ENCODE results near the gene MBTPS1. TPM values are rescaled to one million over a fixed set of nuclear protein-coding genes. Genes with fewer than 3 reads are reported as not detected.

MBTPS1 gene
- total RNA-seq, 1 donor from 2014 or later = 67.3 TPM

DNA sequence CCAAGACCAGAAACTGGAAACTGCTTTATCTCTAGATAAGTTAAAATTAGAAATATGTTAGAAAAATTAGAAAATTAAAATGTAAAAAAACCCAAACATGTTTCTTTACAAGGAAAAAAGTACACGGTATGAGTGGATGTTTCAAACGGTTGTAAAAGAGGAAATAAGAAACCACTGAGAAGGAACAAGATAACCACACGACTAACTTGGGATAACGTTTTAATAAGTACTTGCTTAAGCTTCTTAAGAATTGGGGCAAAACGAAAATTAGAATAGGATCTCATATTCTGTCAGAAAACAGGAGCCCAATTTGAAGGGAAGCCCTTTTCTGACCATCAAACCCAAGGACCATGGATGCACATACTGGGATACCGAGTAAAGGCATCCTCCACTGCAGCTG lies 31.0 kb downstream of the MBTPS1 start:
- DNase-seq (no peak), ATAC-seq (ENCODE audit: poor library complexity) (no peak)
- intact Hi-C loops (cut with DNase I) = loop anchor here (5.0 to 10.0 kb wide), 2 partner anchors 59 to 102 kb away; partner anchors contain the start of genes DNAAF1, HSDL1 and TAF1C

DNA sequence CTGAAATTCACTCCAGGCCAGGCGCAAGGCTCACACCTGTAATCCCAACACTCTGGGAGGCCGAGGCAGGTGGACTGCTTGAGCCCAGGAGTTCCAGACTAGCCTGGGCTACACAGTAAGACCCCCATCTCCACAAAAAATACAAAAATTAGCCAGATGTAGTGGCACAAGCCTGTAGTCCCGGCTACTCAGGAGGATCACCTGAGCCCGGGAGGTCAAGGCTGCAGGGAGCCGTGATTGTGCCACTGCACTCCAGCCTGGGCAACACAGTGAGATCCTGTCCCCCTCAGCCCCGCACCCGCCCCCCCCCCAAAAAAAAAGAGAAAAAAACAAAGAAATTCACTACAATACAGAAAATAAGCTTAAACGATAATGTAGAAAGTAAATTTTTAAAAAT lies 31.5 kb downstream of the MBTPS1 start:
- no peak for DNase-seq

GRCh38 chr16:84084570-84085270 lies 32.0 kb downstream of the MBTPS1 start:
- intact Hi-C loops (cut with DNase I) = loop anchor here (5.0 to 10.0 kb wide), 2 partner anchors 60 to 103 kb away; partner anchors contain the start of genes DNAAF1, HSDL1 and TAF1C
- peak; percentile 58 for DNase-seq
- peak; percentile 45 for ATAC-seq (ENCODE audit: poor library complexity)

More for the DNA sequence above, 31.5 kb downstream of the MBTPS1 start:
- intact Hi-C loops (cut with DNase I) = loop anchor here (5.0 to 10.0 kb wide), 2 partner anchors 60 to 102 kb away; partner anchors contain the start of genes DNAAF1, HSDL1 and TAF1C
- ATAC-seq (ENCODE audit: poor library complexity) = no peak

DNA sequence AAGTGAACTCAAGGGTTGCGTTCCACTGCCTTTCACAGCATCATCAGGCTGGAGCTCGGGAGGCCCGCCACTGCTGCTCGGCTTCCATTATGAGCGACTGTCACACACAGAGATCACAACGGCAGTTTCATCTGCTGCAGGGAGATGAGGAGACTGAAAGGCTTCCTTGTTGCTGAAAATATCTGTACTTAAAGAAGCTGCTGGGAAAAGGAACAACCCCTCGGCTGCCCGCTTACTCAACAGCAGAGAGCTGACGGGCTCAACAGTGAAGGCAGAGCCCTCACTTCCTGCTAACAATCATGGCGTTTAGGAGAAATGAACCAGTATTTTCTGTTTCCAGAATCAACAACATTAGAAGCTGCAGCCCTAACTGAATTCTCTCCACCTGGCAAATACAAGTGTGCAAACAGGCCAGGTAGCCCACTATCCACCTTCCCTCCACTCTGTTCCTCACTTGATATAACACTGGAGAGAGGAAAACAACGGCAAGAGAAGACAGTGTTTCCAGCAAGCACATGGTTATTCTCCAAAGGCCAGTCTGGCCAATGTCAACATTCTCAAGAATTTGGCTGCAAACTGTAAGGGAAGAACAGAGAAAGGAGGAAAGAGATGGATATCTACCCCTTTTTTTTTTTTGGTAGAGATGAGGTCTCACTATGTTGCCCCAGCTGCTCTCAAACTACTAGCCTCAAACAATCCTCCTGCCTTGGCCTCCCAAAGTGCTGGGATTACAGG lies 33.7 kb downstream of the MBTPS1 start:
- no peak for DNase-seq
- intact Hi-C loops (cut with DNase I) = loop anchor here (10.0 kb wide), 1 partner anchor 62 kb away; the partner anchor contains the start of genes DNAAF1 and HSDL1
- ATAC-seq (ENCODE audit: poor library complexity) = no peak

GRCh38 chr16:84082110-84082509 lies 34.6 kb downstream of the MBTPS1 start:
- no peak for DNase-seq
- intact Hi-C loops (cut with DNase I) = loop anchor here (10.0 kb wide), 1 partner anchor 63 kb away; the partner anchor contains the start of genes DNAAF1 and HSDL1
- no peak for ATAC-seq (ENCODE audit: poor library complexity)

DNA sequence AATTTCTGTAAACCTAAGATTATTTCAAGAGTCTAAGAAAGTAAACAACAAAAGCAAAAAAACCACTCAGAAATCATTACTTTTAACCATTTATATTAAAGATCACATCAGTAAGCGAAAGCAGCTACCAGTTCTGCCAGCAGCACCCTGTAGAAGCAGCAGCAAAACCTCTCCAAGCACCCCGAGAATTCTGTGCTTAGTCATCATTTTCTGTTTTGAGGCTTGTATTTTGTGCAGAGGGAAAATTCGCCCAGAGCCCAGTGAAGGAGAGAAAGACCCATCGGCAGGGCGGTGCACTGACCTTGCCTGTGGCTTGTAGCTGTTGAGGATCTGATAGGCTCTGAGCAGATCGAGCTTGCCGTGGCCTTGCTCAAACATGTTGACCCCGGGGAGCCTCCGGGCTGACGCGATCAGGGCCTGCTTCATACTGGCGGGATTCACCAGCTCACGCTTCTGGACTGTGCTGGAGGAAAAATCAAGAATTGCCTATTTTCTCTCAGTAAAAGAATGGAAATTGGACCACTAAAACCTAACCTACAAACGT lies 35.2 kb downstream of the MBTPS1 start:
- DNase-seq = no peak
- intact Hi-C loops (cut with DNase I) = loop anchor here (10.0 kb wide), 1 partner anchor 63 kb away; the partner anchor contains the start of genes DNAAF1 and HSDL1

GRCh38 chr16:84080813-84081212 lies 35.9 kb downstream of the MBTPS1 start:
- ATAC-seq (ENCODE audit: poor library complexity) (no peak), DNase-seq (no peak)
- intact Hi-C loops (cut with DNase I) = loop anchor here (10.0 kb wide), 1 partner anchor 64 kb away; the partner anchor contains the start of genes DNAAF1 and HSDL1

More for the DNA sequence above, 35.2 kb downstream of the MBTPS1 start:
- ATAC-seq (ENCODE audit: poor library complexity) = no peak

DNA sequence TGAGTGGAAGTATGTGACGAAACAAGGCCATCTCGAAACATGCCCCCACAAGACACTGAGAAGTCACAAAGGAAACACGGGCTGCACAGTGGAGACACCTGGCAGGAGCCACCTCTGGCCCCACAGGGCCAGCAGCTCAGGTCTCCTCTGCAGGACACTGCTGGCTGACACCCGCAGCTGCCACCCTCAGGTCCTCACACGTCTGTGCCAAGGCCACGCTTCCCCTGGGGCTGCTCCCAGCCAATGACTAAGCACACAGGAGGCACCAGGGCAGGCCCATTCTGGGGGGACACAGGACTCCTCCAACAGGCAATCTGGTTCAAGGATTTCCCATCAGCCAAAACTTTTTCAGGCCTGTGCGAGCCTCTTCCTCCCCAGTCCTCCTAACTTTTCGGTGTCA lies 36.4 kb downstream of the MBTPS1 start:
- ATAC-seq (ENCODE audit: poor library complexity) (peak; percentile 81), DNase-seq (peak; percentile 65)
- intact Hi-C loops (cut with DNase I) = loop anchor here (10.0 kb wide), 1 partner anchor 64 kb away; the partner anchor contains the start of genes DNAAF1 and HSDL1

GRCh38 chr16:84079664-84080063 lies 37.1 kb downstream of the MBTPS1 start:
- DNase-seq (no peak), ATAC-seq (ENCODE audit: poor library complexity) (peak; percentile 24)
- intact Hi-C loops (cut with DNase I) = loop anchor here (10.0 kb wide), 1 partner anchor 65 kb away; the partner anchor contains the start of genes DNAAF1 and HSDL1

GRCh38 chr16:84075376-84075775 lies 41.4 kb downstream of the MBTPS1 start:
- ATAC-seq (ENCODE audit: poor library complexity) (peak; percentile 10), DNase-seq (no peak)
- intact Hi-C loops (cut with DNase I) = no loop called here

DNA sequence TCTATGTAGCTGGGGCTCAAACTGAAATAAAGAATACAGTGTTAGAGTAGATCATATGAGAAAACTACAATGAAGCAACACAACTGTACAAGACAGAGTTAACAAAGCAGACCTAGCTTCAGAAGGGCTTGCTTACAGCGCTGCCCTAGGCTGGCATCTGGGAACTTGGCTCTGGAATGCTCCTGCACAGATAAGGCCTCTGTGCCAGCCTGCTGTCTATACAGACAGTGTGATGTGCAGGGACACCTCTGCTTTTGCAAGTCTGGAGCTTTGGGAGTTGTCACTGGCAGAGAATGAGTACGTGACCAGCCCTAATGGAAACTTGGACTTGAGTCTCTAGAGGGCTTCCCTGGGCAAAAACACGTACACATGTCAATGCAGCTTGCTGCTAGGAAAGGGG lies 42.0 kb downstream of the MBTPS1 start:
- intact Hi-C loops (cut with DNase I) = no loop called here

DNA sequence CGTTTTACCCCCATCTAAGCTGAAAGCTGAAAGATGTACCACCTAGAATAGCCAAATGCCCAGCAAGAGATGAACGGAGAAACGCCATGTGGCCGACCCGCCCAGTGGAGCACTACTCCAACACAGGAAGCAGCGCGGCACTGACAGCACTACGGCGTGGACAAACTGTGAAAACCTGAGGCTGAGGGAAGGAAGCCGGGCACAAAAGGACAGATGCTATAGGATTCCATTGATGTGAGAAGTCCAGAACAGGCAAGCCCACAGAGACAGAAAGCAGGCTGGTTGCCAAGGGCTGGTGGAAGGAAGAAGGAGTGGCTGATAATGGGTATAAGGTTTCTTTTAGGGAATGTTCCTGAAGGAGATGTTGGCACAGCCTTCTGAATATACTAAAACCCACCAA lies 44.7 kb downstream of the MBTPS1 start:
- intact Hi-C loops (cut with DNase I) = no loop called here
- no peak for DNase-seq
- ATAC-seq (ENCODE audit: poor library complexity) = no peak

More for the DNA sequence above, 42.0 kb downstream of the MBTPS1 start:
- DNase-seq (peak; percentile 67), ATAC-seq (ENCODE audit: poor library complexity) (peak; percentile 91)

DNA sequence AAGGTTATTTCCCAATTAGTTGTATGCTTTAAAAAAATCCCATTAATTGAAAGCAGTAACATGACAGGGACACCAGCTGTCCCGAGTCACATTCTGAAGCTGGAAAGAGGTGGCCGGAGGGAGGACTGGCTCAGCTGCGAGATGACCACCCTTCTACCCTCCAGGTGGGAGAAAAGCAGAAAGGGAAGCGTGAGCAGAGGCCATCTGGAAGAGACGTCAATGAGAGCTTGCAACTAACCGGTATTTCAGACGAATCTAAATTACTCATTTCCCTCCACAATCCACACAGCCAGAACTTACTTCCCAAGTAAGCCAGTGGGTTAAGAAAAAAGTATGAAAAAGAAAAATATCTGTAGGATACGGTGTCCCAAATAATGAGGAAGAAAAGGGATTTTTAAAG lies 45.6 kb downstream of the MBTPS1 start:
- ATAC-seq (ENCODE audit: poor library complexity) = no peak
- intact Hi-C loops (cut with DNase I) = no loop called here

GRCh38 chr16:84069540-84069939 lies 47.2 kb downstream of the MBTPS1 start:
- ATAC-seq (ENCODE audit: poor library complexity) (no peak), DNase-seq (no peak)
- intact Hi-C loops (cut with DNase I) = loop anchor here (10.0 kb wide), 1 partner anchor 245 kb away; no protein-coding TSS in a partner anchor

More for the DNA sequence above, 45.6 kb downstream of the MBTPS1 start:
- DNase-seq = no peak

DNA sequence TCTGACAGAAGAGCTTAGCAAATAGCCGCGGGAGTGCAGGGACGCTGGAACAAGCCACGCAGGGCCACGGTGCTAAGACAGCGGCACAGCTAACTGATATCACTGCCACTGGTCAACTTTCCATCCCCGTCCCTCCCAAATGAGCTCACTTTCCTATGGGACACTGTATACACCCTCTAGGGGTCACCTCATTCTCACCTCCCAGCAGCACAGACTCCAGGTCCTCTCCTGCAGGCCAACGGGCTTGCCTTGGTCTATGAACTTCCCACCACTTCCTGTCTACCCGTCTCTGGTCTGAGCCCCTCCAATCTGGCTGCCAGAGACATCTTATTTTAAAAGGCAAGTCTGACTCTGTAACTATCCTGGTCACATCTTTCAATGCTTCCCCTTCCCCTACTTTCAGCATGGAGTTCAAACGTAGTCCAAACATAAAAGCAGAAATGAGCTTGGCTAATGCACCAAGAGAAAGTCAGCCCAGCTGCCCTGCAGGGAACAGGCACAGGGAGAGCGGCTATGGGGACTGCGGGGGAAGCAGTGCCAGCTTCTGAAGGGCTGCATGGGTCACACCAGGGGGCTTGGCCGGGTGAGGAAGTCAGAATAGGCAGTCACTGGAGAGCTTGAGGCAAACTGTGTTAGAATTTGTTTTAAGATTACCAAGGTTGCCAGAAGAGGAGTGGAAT lies 47.8 kb downstream of the MBTPS1 start:
- intact Hi-C loops (cut with DNase I) = loop anchor here (10.0 kb wide), 1 partner anchor 244 kb away; no protein-coding TSS in a partner anchor
- DNase-seq (no peak), ATAC-seq (ENCODE audit: poor library complexity) (peak; percentile 17)

DNA sequence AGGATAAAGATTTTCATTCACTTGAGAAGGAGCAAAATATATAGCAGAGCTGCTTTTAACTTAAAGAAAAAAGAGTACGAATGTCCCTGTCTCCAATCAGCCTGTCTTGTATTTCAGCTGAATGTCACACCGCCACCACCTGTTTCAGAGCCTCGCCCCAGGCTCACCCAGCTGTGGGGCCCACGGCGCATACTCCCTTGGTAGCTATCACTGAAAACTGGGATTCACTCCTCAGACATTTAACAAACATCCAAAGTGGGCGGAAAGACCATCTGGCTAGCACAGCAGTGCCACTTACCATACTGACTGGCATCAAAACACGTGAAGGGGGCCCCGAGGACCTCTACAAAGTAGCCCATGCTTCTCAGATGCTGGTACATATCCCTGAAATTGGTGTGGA lies 48.7 kb downstream of the MBTPS1 start:
- DNase-seq (no peak), ATAC-seq (ENCODE audit: poor library complexity) (no peak)
- intact Hi-C loops (cut with DNase I) = loop anchor here (10.0 kb wide), 1 partner anchor 243 kb away; no protein-coding TSS in a partner anchor

DNA sequence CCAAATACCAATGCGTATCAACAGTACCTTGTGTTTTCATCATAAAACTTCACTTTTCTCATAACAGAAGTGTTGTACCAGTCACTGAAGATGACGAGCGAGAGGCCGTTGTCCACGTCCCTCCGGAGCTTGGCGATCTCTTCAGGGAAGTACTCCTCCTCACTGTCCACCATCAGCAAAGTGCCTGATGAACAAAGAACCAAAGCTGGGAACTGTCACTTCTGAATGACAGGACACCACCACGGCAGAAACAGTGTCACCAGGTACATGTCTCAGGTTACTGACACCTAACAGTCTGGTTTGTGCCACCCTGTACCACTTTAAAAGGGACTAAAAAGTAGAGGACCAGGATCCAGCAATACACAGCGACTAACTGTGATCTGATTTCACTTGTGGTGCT lies 49.1 kb downstream of the MBTPS1 start:
- no peak for ATAC-seq (ENCODE audit: poor library complexity)
- intact Hi-C loops (cut with DNase I) = loop anchor here (10.0 kb wide), 1 partner anchor 243 kb away; no protein-coding TSS in a partner anchor
- no peak for DNase-seq

- ATAC-seq (ENCODE audit: poor library complexity) = peak; percentile 57
- no peak for DNase-seq
- intact Hi-C loops (cut with DNase I) = loop anchor here (2.0 to 10.0 kb wide), 2 partner anchors 97 to 241 kb away; partner anchors contain the start of gene NECAB2
These were observed 51.1 kb downstream of the MBTPS1 start for GRCh38 chr16:84065536-84066132.
